Esophagus muscularis mucosa (tissue), 4 donors: ENCODE measurements around the gene AMOTL1. TPM values are rescaled to one million over a fixed set of nuclear protein-coding genes. Genes with fewer than 3 reads are reported as not detected.
A peak's percentile ranks its signal among the peaks of the same experiment; 100 is the strongest.

Source experiments
- DNase-seq: peaks from one replicate; pipeline ENCODE4 v3.0.0-alpha.2; 2017; ENCODE audit errors: extremely low spot score
- H3K27ac ChIP-seq, 4 donors: fragments of 200-600 bp; sonication (generic); replicated peaks in 1 of 4; 1 replicate in 3 of 4; 2 replicates in 1 of 4; pipeline ENCODE4 v1.5.1; 2016 to 2019; ENCODE audit warnings: mild to moderate bottlenecking in 1 of 4
- H3K27me3 ChIP-seq, 4 donors: fragments of 200-600 bp; sonication (generic); one replicate each; pipeline versions ENCODE4 v1.5.1 to v1.6.0; 2016 to 2019
- H3K36me3 ChIP-seq, 4 donors: fragments of 200-600 bp; sonication (generic); one replicate each; pipeline ENCODE4 v1.5.1; 2016 to 2019
- H3K4me1 ChIP-seq, 4 donors: fragments of 200-600 bp; sonication (generic); one replicate each; pipeline ENCODE4 v1.5.1; 2016 to 2019
- H3K4me3 ChIP-seq, 4 donors: fragments of 200-600 bp; sonication (generic); 1 replicate in 2 of 4; 2 replicates in 2 of 4; pipeline ENCODE4 v1.5.1; 2016 to 2019; ENCODE audit warnings: mild to moderate bottlenecking in 4 of 4, moderate library complexity in 1 of 4
- H3K9me3 ChIP-seq, 4 donors: fragments of 200-600 bp; sonication (generic); 1 replicate in 3 of 4; 2 replicates in 1 of 4; pipeline ENCODE4 v1.5.1; 2016 to 2019
- CTCF ChIP-seq, 3 experiments: fragments of 200-600 bp in 2 of 3; fragments of 450-650 bp in 1 of 3; sonication (generic) in 2 of 3; IDR thresholded peaks; one replicate each; pipeline ENCODE4 v1.5.1; 2017 to 2019; ENCODE audit warnings: antibody characterized with exemption in 3 of 3, mild to moderate bottlenecking in 2 of 3, moderate library complexity in 1 of 3
- EP300 ChIP-seq: sonication (generic); formaldehyde crosslinking; IDR thresholded peaks from one replicate; pipeline ENCODE4 v1.6.1; 2017; ENCODE audit warnings: antibody characterized with exemption
- POLR2A ChIP-seq: fragments of 450-650 bp; IDR thresholded peaks from one replicate; pipeline ENCODE4 v1.6.1; 2017; ENCODE audit warnings: antibody characterized with exemption, moderate library complexity, mild to moderate bottlenecking, low read depth
- POLR2AphosphoS5 ChIP-seq, 2 donors: sonication (generic); formaldehyde crosslinking; IDR thresholded peaks; one replicate each; pipeline ENCODE4 v1.6.1; 2017; ENCODE audit warnings: antibody characterized with exemption in 2 of 2
- WGBS: methylation state at CpG from one replicate; pipeline ENCODE4 v1.1.5; 2018; 5-methylcytosine and 5-hydroxymethylcytosine counted together
- intact Hi-C: fragments of 100-400 bp; cut with DNase I; formaldehyde crosslinking; loops from one replicate; pipeline ENCODE4 v1.15.1; 2023
- total RNA-seq, 4 donors: library from RNA; depleted of rRNA; stranded (reverse); fragments of >200 nt; gene quantifications; one replicate each; pipeline versions ENCODE4 v1.1.0 to v1.2.1, GENCODE V29; 2016

The AMOTL1 gene
- total RNA-seq, 4 donors from 2014 or later = 172 to 259 (median 182) TPM

DNA sequence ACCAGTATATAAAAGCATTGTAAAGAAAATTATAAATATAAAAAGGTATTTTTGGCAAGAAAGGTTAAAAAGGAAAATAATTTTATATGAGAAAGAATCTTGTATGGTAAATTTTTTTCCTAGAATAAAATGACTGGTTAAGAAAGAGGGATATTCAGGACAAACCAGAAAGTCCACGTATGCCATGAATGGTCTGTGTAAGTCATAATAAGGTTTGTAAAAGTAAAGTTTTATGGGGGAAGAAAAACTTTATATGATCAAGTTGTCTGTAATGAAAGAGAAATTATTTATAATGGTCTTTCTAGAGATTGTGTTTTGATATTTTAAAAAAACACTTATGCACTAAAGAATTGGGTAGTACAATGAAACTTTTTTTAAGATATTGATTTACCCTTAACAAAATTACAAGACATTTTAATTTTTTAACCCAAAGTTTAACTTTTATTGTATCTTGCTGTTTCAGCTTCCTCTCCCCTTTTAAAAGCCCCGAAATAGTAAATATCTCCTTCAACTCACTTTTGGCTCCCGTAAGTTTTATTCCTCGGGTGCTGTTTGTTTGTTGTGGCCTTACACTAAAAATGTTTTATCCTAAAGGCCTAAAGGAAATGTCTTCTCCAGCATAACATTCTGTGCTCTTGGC, 47.7 kb downstream of the AMOTL1 start:
- DNase-seq = no peak
- no peaks in the 10 kb centered on the region for H3K9me3 ChIP-seq
- H3K27ac ChIP-seq = peak overlapping the region in 3 of 4 donors; percentile 2 to 69 (median 13)
- H3K27me3 ChIP-seq = no peaks in the 10 kb centered on the region
- H3K36me3 ChIP-seq = peaks cover 5 to 20% (median 18%) of the 10 kb centered on the region in 4 donors
- peaks cover 4 to 83% (median 63%) of the 10 kb centered on the region in 4 donors for H3K4me1 ChIP-seq
- TF ChIP-seq POLR2AphosphoS5 (IDR thresholded peaks at IDR 0.05) = no peak
- no peak for TF ChIP-seq EP300
- intact Hi-C loops = no loop called here
- H3K4me3 ChIP-seq = no peak overlapping the region
- WGBS = 87% methylated on average over 4 of the region's 4 CpGs

DNA sequence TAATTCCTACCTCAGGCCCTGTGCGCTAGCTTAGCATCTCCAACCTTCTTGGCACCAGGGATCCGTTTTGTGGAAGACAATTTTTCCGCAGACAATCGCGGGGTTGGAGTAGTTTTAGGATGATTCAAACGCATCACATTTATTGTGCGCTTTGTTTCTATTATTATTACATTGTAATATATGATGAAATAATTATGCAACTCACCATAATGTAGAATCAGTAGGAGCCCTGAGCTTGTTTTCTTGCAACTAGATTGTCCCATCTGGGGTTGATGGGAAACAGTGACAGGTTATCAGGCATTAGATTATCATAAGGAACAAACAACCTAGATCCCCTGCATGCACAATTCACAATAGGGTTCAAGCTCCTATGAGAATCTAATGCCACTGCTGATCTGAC, 52.3 kb downstream of the AMOTL1 start:
- Histone ChIP-seq H3K36me3 (peaks cover 18 to 46% (median 38%) of the 10 kb centered on the region in 4 donors), H3K4me1 (peaks cover 0 to 84% (median 60%) of the 10 kb centered on the region in 4 donors), H3K27ac (no peak overlapping the region), H3K4me3 (no peak overlapping the region), H3K9me3 (no peaks in the 10 kb centered on the region), H3K27me3 (no peaks in the 10 kb centered on the region)
- TF ChIP-seq CTCF (IDR thresholded peaks at IDR 0.05) = no peak
- no peak for TF ChIP-seq POLR2A
- TF ChIP-seq POLR2AphosphoS5 (IDR thresholded peaks at IDR 0.05) = no peak
- no peak for TF ChIP-seq EP300
- no peak for DNase-seq
- intact Hi-C loops = no loop called here
- WGBS = 93% methylated on average over 7 of the region's 7 CpGs

GRCh38 chr11:94821439-94821838, 53.3 kb downstream of the AMOTL1 start:
- over 99% methylated on average over 8 of the region's 14 CpGs for WGBS
- Histone ChIP-seq H3K9me3 (no peaks in the 10 kb centered on the region), H3K4me3 (no peak overlapping the region), H3K36me3 (peaks cover 18 to 55% (median 41%) of the 10 kb centered on the region in 4 donors), H3K4me1 (peaks cover 0 to 84% (median 61%) of the 10 kb centered on the region in 4 donors), H3K27ac (no peak overlapping the region), H3K27me3 (no peaks in the 10 kb centered on the region)
- TF ChIP-seq POLR2A (no peak), CTCF (IDR thresholded peaks at IDR 0.05) (no peak), EP300 (no peak), POLR2AphosphoS5 (IDR thresholded peaks at IDR 0.05) (no peak)
- intact Hi-C loops = no loop called here
- DNase-seq = no peak

- WGBS = 89% methylated on average over 7 of the region's 7 CpGs
- Histone ChIP-seq H3K4me3 (no peak overlapping the region), H3K27me3 (no peaks in the 10 kb centered on the region), H3K36me3 (peaks cover 18 to 61% (median 44%) of the 10 kb centered on the region in 4 donors), H3K27ac (no peak overlapping the region), H3K9me3 (no peaks in the 10 kb centered on the region), H3K4me1 (peaks cover 0 to 82% (median 61%) of the 10 kb centered on the region in 4 donors)
- TF ChIP-seq EP300 (no peak), POLR2A (no peak), CTCF (IDR thresholded peaks at IDR 0.05) (no peak)
- DNase-seq = no peak
- intact Hi-C loops = no loop called here
Observed at GRCh38 chr11:94822080-94822479, 53.9 kb downstream of the AMOTL1 start.

DNA sequence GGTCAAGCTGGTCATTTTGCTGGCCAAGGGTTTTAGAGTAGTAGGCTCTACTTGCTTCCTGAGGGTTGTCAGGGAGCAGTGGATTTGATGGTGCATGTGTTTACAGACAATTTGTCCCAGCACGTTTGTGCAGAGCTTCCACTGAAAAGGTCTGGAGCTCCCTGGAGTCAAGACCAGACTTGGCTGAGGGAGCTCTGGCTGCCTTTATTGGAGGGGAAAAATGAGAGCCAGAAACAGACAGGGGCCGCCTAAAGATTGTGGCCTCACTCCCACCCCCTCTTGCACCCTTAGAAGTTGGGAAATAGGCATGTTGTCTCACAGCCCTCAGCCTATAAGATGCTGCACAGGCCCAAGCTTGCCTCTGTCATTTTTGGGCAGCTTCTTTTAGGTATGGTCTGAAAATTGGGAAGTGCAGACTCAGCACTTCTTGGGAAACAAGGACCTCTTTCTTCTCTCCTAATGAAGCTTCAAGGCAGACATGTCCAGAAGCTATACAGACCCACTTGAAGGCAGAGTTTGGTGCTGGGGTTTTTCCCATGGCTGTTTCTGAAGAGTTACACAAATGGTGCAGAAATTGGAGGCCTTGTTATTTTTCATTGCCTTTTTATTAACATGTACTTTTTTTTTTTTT, 55.1 kb downstream of the AMOTL1 start:
- H3K9me3 ChIP-seq = no peaks in the 10 kb centered on the region
- no peak for TF ChIP-seq POLR2A
- no peak for TF ChIP-seq POLR2AphosphoS5 (IDR thresholded peaks at IDR 0.05)
- TF ChIP-seq EP300 = no peak
- no peak for TF ChIP-seq CTCF (IDR thresholded peaks at IDR 0.05)
- no peak overlapping the region for H3K4me3 ChIP-seq
- DNase-seq = no peak
- H3K36me3 ChIP-seq = peaks cover 18 to 73% (median 55%) of the 10 kb centered on the region in 4 donors
- intact Hi-C loops = no loop called here
- H3K27me3 ChIP-seq = no peaks in the 10 kb centered on the region
- H3K4me1 ChIP-seq = peaks cover 0 to 81% (median 64%) of the 10 kb centered on the region in 4 donors
- WGBS = 33% methylated on average over 2 of the region's 2 CpGs
- H3K27ac ChIP-seq = peak overlapping the region in 1 of 4 donors; percentile 7
